Adrenal gland (tissue), 12 donors: ENCODE results near the gene CFTR. TPM values are rescaled to one million over a fixed set of nuclear protein-coding genes. Genes with fewer than 3 reads are reported as not detected.

Source experiments
- DNase-seq, 7 donors: peaks; one replicate each; pipeline ENCODE4 v3.0.0-alpha.2; 2019 to 2020
- H3K27ac ChIP-seq, 5 donors: fragments of 200-600 bp; sonication (generic) in 4 of 5; 1 replicate in 3 of 5; 2 replicates in 2 of 5; pipeline versions ENCODE4 v1.5.1 to v1.8.0; 2016 to 2020; ENCODE audit warnings: mild to moderate bottlenecking in 1 of 5
- H3K27me3 ChIP-seq: fragments of 200-600 bp; 2 replicates; pipeline ENCODE4 v1.8.0; 2021
- H3K36me3 ChIP-seq, 2 donors: fragments of 200-600 bp; replicated peaks in 1 of 2; 1 replicate in 1 of 2; 2 replicates in 1 of 2; pipeline versions ENCODE4 v1.5.1 to v1.8.0; 2018 to 2022
- H3K4me1 ChIP-seq, 2 donors: fragments of 200-600 bp; replicated peaks in 1 of 2; 1 replicate in 1 of 2; 2 replicates in 1 of 2; pipeline versions ENCODE4 v1.5.1 to v1.8.0; 2018 to 2021
- H3K4me3 ChIP-seq, 4 donors: fragments of 200-600 bp; sonication (generic) in 3 of 4; one replicate each; pipeline ENCODE4 v1.5.1; 2016 to 2018
- H3K9me3 ChIP-seq, 3 donors: fragments of 200-600 bp; sonication (generic) in 1 of 3; replicated peaks in 1 of 3; 1 replicate in 2 of 3; 2 replicates in 1 of 3; pipeline versions ENCODE4 v1.5.1 to v1.8.0; 2016 to 2021
- CTCF ChIP-seq, 6 experiments: fragments of 450-650 bp in 4 of 6; fragments of 200-600 bp in 2 of 6; sonication (generic) in 1 of 6; IDR thresholded peaks; 1 replicate in 5 of 6; 2 replicates in 1 of 6; pipeline versions ENCODE4 v1.5.1 to v1.8.0; 2016 to 2021; ENCODE audit warnings: antibody characterized with exemption in 6 of 6, mild to moderate bottlenecking in 2 of 6, moderate library complexity in 1 of 6
- POLR2A ChIP-seq, 2 donors: fragments of 450-650 bp; IDR thresholded peaks; one replicate each; pipeline ENCODE4 v1.6.1; 2017; ENCODE audit warnings: antibody characterized with exemption in 2 of 2, mild to moderate bottlenecking in 2 of 2, moderate library complexity in 1 of 2
- WGBS, 4 donors: extraction: QIAGEN DNeasy Blood & Tissue Kit in 2 of 4; methylation state at CpG; one replicate each; pipeline versions ENCODE4 v1.1.5 to v1.1.7; 2013 to 2017; 5-methylcytosine and 5-hydroxymethylcytosine counted together
- intact Hi-C, 2 donors: fragments of 100-400 bp; cut with DNase I; formaldehyde crosslinking; loops; one replicate each; pipeline versions ENCODE4 v1.14.1 to v1.15.0; 2022 to 2023
- polyA plus RNA-seq, 3 donors: library from polyadenylated mRNA; stranded (reverse); fragments of 200-250 nt in 2 of 3; fragments of 350-450 nt in 1 of 3; fragmentation: Illumina TruSeq in 1 of 3; extraction: RNeasy Lipid Tissue Mini Kit (QIAGEN cat#74804) in 1 of 3; gene quantifications; one replicate each; pipeline ENCODE4 v1.2.3, GENCODE V29; 2013 to 2014
- total RNA-seq, 9 donors: library from RNA; depleted of rRNA in 4 of 9; stranded (reverse); fragments of >200 nt in 4 of 9; fragments of 120-200 nt in 1 of 9; fragmentation: NEBNext Ultra II Directional in 1 of 9; extraction: Animal tissue kit (Norgen Biotek cat#: 25700) in 1 of 9; gene quantifications; one replicate each; pipeline versions ENCODE4 v1.1.0 to v1.2.4, GENCODE V29; 2013 to 2023
- donor health status: healthy with polysubstance abuse.
- donor health status: Bipolar disorder and iron deficiency.
- donor health status: DM: yes; HTN: yes; CAD: no.
- donor health status: DM: no; HTN: no; CAD: no.
- donor health status: DM: no; HTN: no; CAD: no.
- donor health status: DM: yes; HTN: yes; CAD: no.

The CFTR gene
- total and polyA plus RNA-seq, 12 donors = 0.07 to 0.22 (median 0.08) TPM; not detected in 9

- no peak for DNase-seq
- intact Hi-C loops = no loop called here
- H3K27me3 ChIP-seq = no peaks in the 10 kb centered on the region
- no peak overlapping the region for H3K4me3 ChIP-seq
- 74 to 77% (median 76%) methylated on average over 3 of the region's 3 CpGs for WGBS, 4 donors
- no peak overlapping the region for H3K27ac ChIP-seq
- no peaks in the 10 kb centered on the region for H3K36me3 ChIP-seq
- no peak for TF ChIP-seq POLR2A (IDR thresholded peaks at IDR 0.05)
- TF ChIP-seq CTCF (IDR thresholded peaks at IDR 0.05) = no peak
- no peaks in the 10 kb centered on the region for H3K4me1 ChIP-seq
- no peaks in the 10 kb centered on the region for H3K9me3 ChIP-seq
These were observed 9.2 kb downstream of the CFTR start for GRCh38 chr7:117489016-117489415.

- TF ChIP-seq CTCF (IDR thresholded peaks at IDR 0.05) = no peak
- no peak for TF ChIP-seq POLR2A (IDR thresholded peaks at IDR 0.05)
- intact Hi-C loops = no loop called here
These were observed 9.6 kb downstream of the CFTR start for GRCh38 chr7:117489430-117489829.

GRCh38 chr7:117489911-117490310, 10.1 kb downstream of the CFTR start:
- no peak for DNase-seq
- Histone ChIP-seq H3K4me1 (no peaks in the 10 kb centered on the region), H3K36me3 (no peaks in the 10 kb centered on the region), H3K27ac (no peak overlapping the region), H3K9me3 (no peaks in the 10 kb centered on the region), H3K4me3 (no peak overlapping the region), H3K27me3 (no peaks in the 10 kb centered on the region)
- TF ChIP-seq CTCF (IDR thresholded peaks at IDR 0.05) = no peak
- intact Hi-C loops = no loop called here
- 41 to 78% (median 64%) methylated on average over 1 of the region's 1 CpG for WGBS, 4 donors

More at GRCh38 chr7:117489430-117489829, 9.6 kb downstream of the CFTR start:
- DNase-seq = no peak
- WGBS, 4 donors = 64 to 74% (median 69%) methylated on average over 2 of the region's 2 CpGs
- Histone ChIP-seq H3K9me3 (no peaks in the 10 kb centered on the region), H3K4me3 (no peak overlapping the region), H3K27ac (no peak overlapping the region), H3K27me3 (no peaks in the 10 kb centered on the region), H3K36me3 (no peaks in the 10 kb centered on the region), H3K4me1 (no peaks in the 10 kb centered on the region)

GRCh38 chr7:117492649-117493048, 12.8 kb downstream of the CFTR start:
- 50 to 63% (median 54%) methylated on average over 2 of the region's 2 CpGs for WGBS, 4 donors

More at GRCh38 chr7:117492649-117493048, 12.8 kb downstream of the CFTR start:
- H3K27me3 ChIP-seq = no peaks in the 10 kb centered on the region
- intact Hi-C loops = no loop called here
- H3K36me3 ChIP-seq = no peaks in the 10 kb centered on the region
- TF ChIP-seq CTCF (IDR thresholded peaks at IDR 0.05) (no peak), POLR2A (IDR thresholded peaks at IDR 0.05) (no peak)
- no peaks in the 10 kb centered on the region for H3K9me3 ChIP-seq
- no peak overlapping the region for H3K27ac ChIP-seq
- H3K4me3 ChIP-seq = no peak overlapping the region
- DNase-seq = no peak
- no peaks in the 10 kb centered on the region for H3K4me1 ChIP-seq
